PFSK-1 (cell line): ENCODE data around the gene NAV3.
A peak's percentile ranks its signal among the peaks of the same experiment; 100 is the strongest.

Experiments
- FOXP2 ChIP-seq: optimal IDR thresholded peaks from 2 replicates; pipeline ENCODE3; 2011; ENCODE audit warnings: borderline replicate concordance, control low read depth, inconsistent platforms; ENCODE audit not compliant: insufficient read depth; ENCODE audit errors: extremely low read length, extremely low read depth
- POLR2AphosphoS5 ChIP-seq: IDR thresholded peaks from 2 replicates; pipeline ENCODE4 v1.6.1; 2012; ENCODE audit warnings: low read depth, mild to moderate bottlenecking, control low read depth, low read length, moderate library complexity
- SIN3A ChIP-seq: IDR thresholded peaks from 2 replicates; pipeline ENCODE4 v1.6.1; 2012; ENCODE audit warnings: mild to moderate bottlenecking, low read length, moderate library complexity, borderline replicate concordance; ENCODE audit not compliant: insufficient read depth
- TAF1 ChIP-seq: IDR thresholded peaks from 2 replicates; pipeline ENCODE4 v1.6.1; 2012; ENCODE audit warnings: low read length, control low read depth, borderline replicate concordance; ENCODE audit not compliant: insufficient read depth
- TF ChIP-seq, protein P1 (sequence below), 2 experiments: IDR thresholded peaks; 2 replicates each; pipeline versions ENCODE4 v1.6.1 to v1.8.0; 2011 to 2012; ENCODE audit warnings: low read depth in 2 of 2, low read length in 2 of 2, control low read depth in 1 of 2, inconsistent platforms in 1 of 2, mild to moderate bottlenecking in 1 of 2, moderate library complexity in 1 of 2; ENCODE audit not compliant: insufficient read depth in 1 of 2

NAV3 gene

DNA sequence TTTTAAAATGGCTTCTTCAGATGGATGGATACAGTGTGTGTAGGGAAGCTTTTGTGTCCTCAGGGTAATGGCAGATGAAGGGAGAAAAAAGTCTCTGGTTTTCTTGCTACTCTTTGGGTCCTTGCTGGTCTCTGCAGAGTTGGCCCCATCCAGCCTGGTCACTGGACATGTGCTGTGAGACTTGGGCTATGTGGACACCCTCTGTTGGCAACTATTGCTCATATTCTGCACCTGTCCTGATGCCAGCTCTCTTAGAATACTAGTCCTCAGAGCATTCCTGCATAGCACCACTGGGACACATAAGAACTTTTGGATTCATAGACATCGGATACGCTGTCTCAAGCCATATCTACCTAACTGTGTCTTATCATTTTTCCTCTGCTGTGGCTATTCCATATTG, 20.0 kb downstream of the NAV3 start:
- TF ChIP-seq POLR2AphosphoS5 (no peak), SIN3A (no peak), TAF1 (no peak), FOXP2 (no peak)
- TF ChIP-seq, protein P1, sequence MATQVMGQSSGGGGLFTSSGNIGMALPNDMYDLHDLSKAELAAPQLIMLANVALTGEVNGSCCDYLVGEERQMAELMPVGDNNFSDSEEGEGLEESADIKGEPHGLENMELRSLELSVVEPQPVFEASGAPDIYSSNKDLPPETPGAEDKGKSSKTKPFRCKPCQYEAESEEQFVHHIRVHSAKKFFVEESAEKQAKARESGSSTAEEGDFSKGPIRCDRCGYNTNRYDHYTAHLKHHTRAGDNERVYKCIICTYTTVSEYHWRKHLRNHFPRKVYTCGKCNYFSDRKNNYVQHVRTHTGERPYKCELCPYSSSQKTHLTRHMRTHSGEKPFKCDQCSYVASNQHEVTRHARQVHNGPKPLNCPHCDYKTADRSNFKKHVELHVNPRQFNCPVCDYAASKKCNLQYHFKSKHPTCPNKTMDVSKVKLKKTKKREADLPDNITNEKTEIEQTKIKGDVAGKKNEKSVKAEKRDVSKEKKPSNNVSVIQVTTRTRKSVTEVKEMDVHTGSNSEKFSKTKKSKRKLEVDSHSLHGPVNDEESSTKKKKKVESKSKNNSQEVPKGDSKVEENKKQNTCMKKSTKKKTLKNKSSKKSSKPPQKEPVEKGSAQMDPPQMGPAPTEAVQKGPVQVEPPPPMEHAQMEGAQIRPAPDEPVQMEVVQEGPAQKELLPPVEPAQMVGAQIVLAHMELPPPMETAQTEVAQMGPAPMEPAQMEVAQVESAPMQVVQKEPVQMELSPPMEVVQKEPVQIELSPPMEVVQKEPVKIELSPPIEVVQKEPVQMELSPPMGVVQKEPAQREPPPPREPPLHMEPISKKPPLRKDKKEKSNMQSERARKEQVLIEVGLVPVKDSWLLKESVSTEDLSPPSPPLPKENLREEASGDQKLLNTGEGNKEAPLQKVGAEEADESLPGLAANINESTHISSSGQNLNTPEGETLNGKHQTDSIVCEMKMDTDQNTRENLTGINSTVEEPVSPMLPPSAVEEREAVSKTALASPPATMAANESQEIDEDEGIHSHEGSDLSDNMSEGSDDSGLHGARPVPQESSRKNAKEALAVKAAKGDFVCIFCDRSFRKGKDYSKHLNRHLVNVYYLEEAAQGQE (IDR thresholded peaks at IDR 0.05; ENCODE audit: insufficient read depth in 1 of 2, low read depth in 2 of 2, low read length in 2 of 2) = no peak

DNA sequence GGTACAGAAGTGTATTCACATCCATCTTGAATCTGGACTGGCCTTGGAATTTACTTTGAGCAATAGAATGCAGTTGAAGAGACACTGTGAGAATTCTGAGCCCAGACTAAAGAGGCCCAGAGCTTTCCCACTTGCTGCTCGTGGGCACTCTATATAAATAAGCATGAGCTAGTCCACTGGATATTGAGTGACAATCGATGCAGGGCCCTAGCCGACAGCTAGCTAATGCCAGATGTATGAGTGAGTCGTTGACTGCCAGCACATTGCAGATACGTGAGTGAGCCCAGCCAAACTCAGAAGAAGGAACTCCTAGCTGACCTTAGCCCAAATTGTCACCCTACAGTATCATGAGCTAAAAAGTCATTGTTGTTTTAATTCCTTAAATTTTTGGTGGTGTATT, 24.9 kb downstream of the NAV3 start:
- peak; percentile 33 for TF ChIP-seq FOXP2
- TF ChIP-seq POLR2AphosphoS5 = no peak; the same call in 1 of the 2 replicates
- TF ChIP-seq, protein P1 (IDR thresholded peaks at IDR 0.05; ENCODE audit: insufficient read depth in 1 of 2, low read depth in 2 of 2, low read length in 2 of 2) = no peak
- no peak for TF ChIP-seq TAF1
- TF ChIP-seq SIN3A = no peak

DNA sequence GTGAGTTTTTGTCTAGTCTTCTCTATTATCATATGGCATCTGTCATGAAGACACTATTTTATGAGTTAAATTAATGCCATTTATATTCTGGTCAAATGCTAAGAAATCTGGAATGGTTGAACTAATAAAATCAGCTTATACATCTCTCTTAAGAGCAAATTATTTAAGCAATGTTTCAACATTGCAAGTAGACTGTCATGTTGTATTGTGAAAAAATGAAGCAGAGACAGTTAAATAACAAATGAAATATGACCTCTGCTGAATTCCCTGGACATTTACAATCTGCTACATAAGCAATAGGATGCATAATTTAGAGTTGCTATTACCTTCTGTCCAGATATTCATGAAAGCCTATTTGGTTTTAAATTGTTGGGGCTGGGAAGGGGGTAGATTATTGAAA, 30.6 kb downstream of the NAV3 start:
- TF ChIP-seq TAF1 = no peak
- TF ChIP-seq, protein P1 (IDR thresholded peaks at IDR 0.05; ENCODE audit: insufficient read depth in 1 of 2, low read depth in 2 of 2, low read length in 2 of 2) = no peak
- TF ChIP-seq SIN3A = no peak
- no peak for TF ChIP-seq FOXP2
- no peak for TF ChIP-seq POLR2AphosphoS5

DNA sequence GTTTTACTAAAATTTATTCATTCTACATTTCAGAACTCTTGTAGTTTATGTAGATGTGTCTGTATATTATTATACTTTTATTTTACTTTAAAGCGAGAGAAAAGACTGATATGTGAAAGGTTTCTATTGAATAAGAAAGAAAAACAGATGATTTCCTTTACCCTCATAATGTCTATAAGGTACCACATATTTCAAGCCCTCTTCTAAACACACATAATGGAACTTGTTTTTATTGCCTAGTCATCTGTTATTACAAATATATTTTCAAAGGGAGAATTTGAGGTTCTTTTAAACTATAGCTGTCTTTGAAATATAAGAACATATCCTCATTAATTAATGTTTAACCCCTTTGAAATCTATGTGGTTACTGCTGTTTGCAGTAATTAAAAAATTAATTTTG, 34.5 kb downstream of the NAV3 start:
- no peak for TF ChIP-seq SIN3A
- TF ChIP-seq, protein P1 (IDR thresholded peaks at IDR 0.05; ENCODE audit: insufficient read depth in 1 of 2, low read depth in 2 of 2, low read length in 2 of 2) = no peak
- no peak for TF ChIP-seq POLR2AphosphoS5
- no peak for TF ChIP-seq TAF1
- TF ChIP-seq FOXP2 = no peak

DNA sequence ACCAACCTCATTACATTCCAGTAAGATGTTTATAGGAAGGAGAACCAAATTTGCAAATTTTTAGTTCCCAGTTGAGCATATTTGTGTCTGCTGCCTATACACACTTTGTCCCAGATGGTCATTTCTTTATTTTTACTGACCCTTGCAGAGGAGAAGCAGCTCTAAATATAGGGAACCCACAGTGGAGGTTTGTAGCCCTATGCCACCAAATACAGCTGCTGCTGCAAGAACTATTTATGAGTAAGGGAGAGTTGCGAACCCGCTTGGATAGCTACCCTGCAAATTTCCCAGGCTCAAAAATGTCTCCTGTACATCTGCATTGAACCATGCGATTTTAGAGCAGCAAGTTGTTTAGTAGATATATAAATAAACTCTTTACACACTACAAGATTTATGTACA, 48.2 kb downstream of the NAV3 start:
- TF ChIP-seq, protein P1 (IDR thresholded peaks at IDR 0.05; ENCODE audit: insufficient read depth in 1 of 2, low read depth in 2 of 2, low read length in 2 of 2) = no peak
- TF ChIP-seq FOXP2 = no peak
- TF ChIP-seq SIN3A = no peak
- TF ChIP-seq POLR2AphosphoS5 = no peak
- no peak for TF ChIP-seq TAF1
